Measurements from ENCODE around the gene NOL8. TPM values are rescaled to one million over a fixed set of nuclear protein-coding genes. Genes with fewer than 3 reads are reported as not detected.

Gene NOL8
- 22.7 and 31.1 TPM in 2 replicates for total RNA-seq

GRCh38 chr9:92325269-92325990 lies at the start of gene NOL8, which contains the start of gene CENPP:
TSS of gene NOL8 (minus strand) at chr9:92325350. CDS start at chr9:92324161, 1,189 bp downstream.
TSS of gene CENPP (plus strand) at chr9:92325953.

DNA sequence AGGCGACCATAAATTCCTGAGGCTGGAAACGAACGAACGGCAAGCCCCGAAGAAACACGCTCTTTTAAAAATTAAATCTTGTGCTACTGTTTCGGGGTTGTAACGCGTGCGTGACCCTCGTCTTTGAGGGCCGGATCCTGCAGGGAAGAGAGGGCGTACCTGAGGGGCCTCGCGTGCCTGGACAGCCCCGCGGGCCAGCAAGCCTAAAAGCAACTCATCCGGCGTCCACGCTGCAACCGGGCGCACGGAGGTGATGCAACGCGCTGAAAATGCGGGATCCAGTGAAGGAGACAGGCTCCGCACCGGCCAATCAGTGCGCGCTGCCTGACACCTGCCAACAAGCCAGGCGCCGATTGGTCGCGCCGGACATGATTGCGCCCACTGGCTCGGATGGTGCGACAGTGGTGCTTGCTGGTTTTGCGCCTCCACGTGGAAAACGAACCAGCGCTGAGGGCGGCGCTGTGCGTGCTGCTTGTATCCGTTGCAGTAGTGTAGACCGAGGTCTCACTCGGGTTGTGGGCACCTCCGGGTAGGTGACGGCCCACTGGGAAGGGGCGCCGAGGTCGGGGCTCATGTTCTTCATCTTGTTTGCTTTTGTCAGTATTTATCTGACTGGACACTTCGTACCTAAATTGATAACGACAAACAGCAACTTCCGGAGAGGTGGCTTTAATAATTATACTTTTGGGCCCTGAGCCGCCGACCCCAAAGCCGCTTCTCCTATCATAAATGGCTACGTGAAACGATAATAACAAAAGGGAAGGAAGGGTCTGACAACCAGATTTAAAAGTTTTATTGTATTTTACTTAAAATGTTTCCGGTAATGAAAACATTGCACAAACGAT lies 31.5 kb downstream of the NOL8 start, which contains the start of gene IARS1:
Gene IARS1 (minus strand): TSS at position 246 of the 845 bp plus-strand sequence. CDS start 4,278 bp downstream, outside the sequence.

Other genes starting within 250 kb of the NOL8 start
- gene SPTLC1, start 209.9 kb downstream of the NOL8 start, total RNA-seq = 85.7 and 114 TPM in 2 replicates
- gene IARS1, start 31.7 kb downstream of the NOL8 start, total RNA-seq = 317 and 355 TPM in 2 replicates
- gene CENPP, start 603 bp upstream of the NOL8 start, total RNA-seq = 4.0 and 4.7 TPM in 2 replicates
- gene OGN, start 79.2 kb upstream of the NOL8 start, total RNA-seq = 12.8 and 24.7 TPM in 2 replicates
- 1.2 and 2.2 TPM in 2 replicates for gene OMD, start 99.1 kb upstream of the NOL8 start, total RNA-seq
- gene ASPN, start 157.2 kb upstream of the NOL8 start, total RNA-seq = 9.2 and 9.6 TPM in 2 replicates
- gene ECM2, start 210.6 kb upstream of the NOL8 start, total RNA-seq = 7.0 and 30.7 TPM in 2 replicates